ENCODE measurements around the gene EFHC2. TPM values are rescaled to one million over a fixed set of nuclear protein-coding genes. Genes with fewer than 3 reads are reported as not detected.

EFHC2 gene
- total RNA-seq, 1 donor from 2014 or later: not detected

GRCh38 chrX:44130189-44130588 lies 213.3 kb downstream of the EFHC2 start:
- no peaks in the 10 kb centered on the region for H3K27me3 ChIP-seq (ENCODE audit: insufficient read depth, low read length)
- Mint-ChIP-seq H3K27me3 (ENCODE audit: low read depth, unreplicated experiment) (no peaks in the 10 kb centered on the region), H3K4me1 (ENCODE audit: low read depth, unreplicated experiment) (no peaks in the 10 kb centered on the region), H3K36me3 (ENCODE audit: low read depth, unreplicated experiment) (no peaks in the 10 kb centered on the region), H3K9me3 (ENCODE audit: unreplicated experiment) (no peaks in the 10 kb centered on the region), H3K27ac (ENCODE audit: unreplicated experiment) (no peak overlapping the region), H3K4me3 (ENCODE audit: unreplicated experiment) (no peak overlapping the region)
- no peak overlapping the region for H3K27ac ChIP-seq (ENCODE audit: low read depth, low read length)
- H3K4me1 ChIP-seq (ENCODE audit: insufficient read depth, low read length): no peaks in the 10 kb centered on the region
- no peaks in the 10 kb centered on the region for H3K9me3 ChIP-seq (ENCODE audit: insufficient read depth, low read depth, low read length)
- no peak overlapping the region for H3K4me2 ChIP-seq (ENCODE audit: low read length)
- no peak overlapping the region for H3K9ac ChIP-seq (ENCODE audit: low read length)
- TF ChIP-seq CTCF (IDR thresholded peaks at IDR 0.05; ENCODE audit: insufficient read depth, low read depth, low read length): no peak
- FAIRE-seq (peak; percentile 49), DNase-seq (ENCODE audit: low read depth) (no peak)
- no peak overlapping the region for H2AFZ ChIP-seq (ENCODE audit: low read depth, low read length)
- no peaks in the 10 kb centered on the region for H3K36me3 ChIP-seq (ENCODE audit: insufficient read depth, low read length)
- no peaks in the 10 kb centered on the region for H3K79me2 ChIP-seq (ENCODE audit: insufficient read depth, low read length)
- H3K4me3 ChIP-seq (ENCODE audit: insufficient read depth, low read depth, low read length): no peak overlapping the region
- no peaks in the 10 kb centered on the region for H4K20me1 ChIP-seq (ENCODE audit: insufficient read depth, low read length)

GRCh38 chrX:44113337-44113736 lies 230.1 kb downstream of the EFHC2 start:
- Mint-ChIP-seq H3K9me3 (ENCODE audit: unreplicated experiment) (no peaks in the 10 kb centered on the region), H3K27ac (ENCODE audit: unreplicated experiment) (no peak overlapping the region)
- H3K4me3 ChIP-seq (ENCODE audit: insufficient read depth, low read depth, low read length): no peak overlapping the region

GRCh38 chrX:44106864-44107263 lies 236.6 kb downstream of the EFHC2 start:
- TF ChIP-seq CTCF (IDR thresholded peaks at IDR 0.05; ENCODE audit: insufficient read depth, low read depth, low read length) (no peak), EZH2 (IDR thresholded peaks at IDR 0.05; ENCODE audit: insufficient read depth, low read length) (no peak)
- Mint-ChIP-seq H3K27me3 (ENCODE audit: low read depth, unreplicated experiment) (no peaks in the 10 kb centered on the region), H3K9me3 (ENCODE audit: unreplicated experiment) (no peaks in the 10 kb centered on the region), H3K27ac (ENCODE audit: unreplicated experiment) (no peak overlapping the region), H3K36me3 (ENCODE audit: low read depth, unreplicated experiment) (no peaks in the 10 kb centered on the region), H3K4me1 (ENCODE audit: low read depth, unreplicated experiment) (no peaks in the 10 kb centered on the region), H3K4me3 (ENCODE audit: unreplicated experiment) (no peak overlapping the region)
- Histone ChIP-seq H3K4me3 (ENCODE audit: insufficient read depth, low read depth, low read length) (no peak overlapping the region), H4K20me1 (ENCODE audit: insufficient read depth, low read length) (no peaks in the 10 kb centered on the region), H3K9ac (ENCODE audit: low read length) (no peak overlapping the region), H2AFZ (ENCODE audit: low read depth, low read length) (no peak overlapping the region), H3K27me3 (ENCODE audit: insufficient read depth, low read length) (no peaks in the 10 kb centered on the region), H3K79me2 (ENCODE audit: insufficient read depth, low read length) (no peaks in the 10 kb centered on the region), H3K36me3 (ENCODE audit: insufficient read depth, low read length) (no peaks in the 10 kb centered on the region), H3K27ac (ENCODE audit: low read depth, low read length) (no peak overlapping the region), H3K4me2 (ENCODE audit: low read length) (no peak overlapping the region), H3K4me1 (ENCODE audit: insufficient read depth, low read length) (no peaks in the 10 kb centered on the region), H3K9me3 (ENCODE audit: insufficient read depth, low read depth, low read length) (no peaks in the 10 kb centered on the region)
- DNase-seq (ENCODE audit: low read depth) (no peak), FAIRE-seq (no peak)

More at GRCh38 chrX:44113337-44113736, 230.1 kb downstream of the EFHC2 start:
- Mint-ChIP-seq H3K36me3 (ENCODE audit: low read depth, unreplicated experiment) (no peaks in the 10 kb centered on the region), H3K27me3 (ENCODE audit: low read depth, unreplicated experiment) (peaks cover 2% of the 10 kb centered on the region), H3K4me3 (ENCODE audit: unreplicated experiment) (no peak overlapping the region), H3K4me1 (ENCODE audit: low read depth, unreplicated experiment) (no peaks in the 10 kb centered on the region)
- H3K27me3 ChIP-seq (ENCODE audit: insufficient read depth, low read length): no peaks in the 10 kb centered on the region
- DNase-seq (ENCODE audit: low read depth) (no peak), FAIRE-seq (no peak)
- H3K79me2 ChIP-seq (ENCODE audit: insufficient read depth, low read length): no peaks in the 10 kb centered on the region
- H3K27ac ChIP-seq (ENCODE audit: low read depth, low read length): no peak overlapping the region
- H3K4me2 ChIP-seq (ENCODE audit: low read length): no peak overlapping the region
- TF ChIP-seq EZH2 (IDR thresholded peaks at IDR 0.05; ENCODE audit: insufficient read depth, low read length) (no peak), CTCF (IDR thresholded peaks at IDR 0.05; ENCODE audit: insufficient read depth, low read depth, low read length) (no peak)
- no peaks in the 10 kb centered on the region for H3K36me3 ChIP-seq (ENCODE audit: insufficient read depth, low read length)
- no peak overlapping the region for H3K9ac ChIP-seq (ENCODE audit: low read length)
- H2AFZ ChIP-seq (ENCODE audit: low read depth, low read length): no peak overlapping the region
- H3K9me3 ChIP-seq (ENCODE audit: insufficient read depth, low read depth, low read length): no peaks in the 10 kb centered on the region
- H4K20me1 ChIP-seq (ENCODE audit: insufficient read depth, low read length): no peaks in the 10 kb centered on the region
- no peaks in the 10 kb centered on the region for H3K4me1 ChIP-seq (ENCODE audit: insufficient read depth, low read length)

Data from astrocyte (in vitro differentiated cells and primary cell).